CD4-positive, alpha-beta T cell (primary cell): Measurements from ENCODE around the gene IRF5. TPM values are rescaled to one million over a fixed set of nuclear protein-coding genes. Genes with fewer than 3 reads are reported as not detected.
A peak's percentile ranks its signal among the peaks of the same experiment; 100 is the strongest.

ENCODE experiments used
- ATAC-seq: fragments of 200-7000 bp; cut with Tn5 transposase; one replicate; pipeline ENCODE4 v1.10.0; 2022; ENCODE audit warnings: mild to moderate bottlenecking; ENCODE audit not compliant: poor library complexity
- CTCF ChIA-PET: fragments of 350-600 bp; sonication (Branson Sonifier 250); formaldehyde crosslinking; loops from one replicate; lab custom pipeline; 2021; ENCODE audit warnings: antibody characterized with exemption, inconsistent platforms; lab: Charles Lee
- POLR2A ChIA-PET: fragments of 350-600 bp; sonication (Branson Sonifier 250); formaldehyde crosslinking; loops from one replicate; lab custom pipeline; 2021; ENCODE audit warnings: antibody characterized with exemption, inconsistent platforms; lab: Charles Lee
- DNase-seq, 14 experiments: peaks; one replicate each; pipeline ENCODE4 v3.0.0-alpha.2; 2013 to 2020; ENCODE audit warnings: mixed read lengths in 2 of 14
- H3K27ac ChIP-seq, 2 donors: one replicate each; pipeline versions ENCODE4 v1.5.1 to v1.7.0; 2013; ENCODE audit warnings: low read length in 2 of 2, low read depth in 1 of 2, mild to moderate bottlenecking in 1 of 2
- H3K27me3 ChIP-seq, 2 experiments: 1 replicate in 1 of 2; 2 replicates in 1 of 2; pipeline versions ENCODE4 v1.6.1 to v1.7.0; 2013; ENCODE audit warnings: low read length in 2 of 2, control low read depth in 1 of 2, mild to moderate bottlenecking in 1 of 2, moderate library complexity in 1 of 2; ENCODE audit not compliant: insufficient read depth in 2 of 2, control insufficient read depth in 1 of 2
- H3K36me3 ChIP-seq: one replicate; pipeline ENCODE4 v1.6.1; 2013; ENCODE audit warnings: low read length, control low read depth; ENCODE audit not compliant: insufficient read depth
- H3K4me1 ChIP-seq: one replicate; pipeline ENCODE4 v1.6.1; 2013; ENCODE audit warnings: low read length, control low read depth; ENCODE audit not compliant: insufficient read depth
- H3K4me3 ChIP-seq: one replicate; pipeline ENCODE4 v1.5.1; 2013; ENCODE audit warnings: mild to moderate bottlenecking, low read length, moderate library complexity
- H3K9me3 ChIP-seq, 2 experiments: 1 replicate in 1 of 2; 2 replicates in 1 of 2; pipeline versions ENCODE4 v1.6.1 to v1.7.0; 2013; ENCODE audit warnings: low read length in 2 of 2, mild to moderate bottlenecking in 2 of 2, control low read depth in 1 of 2, moderate library complexity in 1 of 2; ENCODE audit not compliant: control insufficient read depth in 1 of 2, insufficient read depth in 1 of 2
- H3K27ac Mint-ChIP-seq: one replicate; pipeline ENCODE4 v1.8.0; 2020; ENCODE audit warnings: mixed read lengths
- H3K27me3 Mint-ChIP-seq: one replicate; pipeline ENCODE4 v1.8.0; 2021; ENCODE audit warnings: mixed read lengths
- H3K36me3 Mint-ChIP-seq: one replicate; pipeline ENCODE4 v1.8.0; 2021; ENCODE audit warnings: low read depth, mixed read lengths
- H3K4me1 Mint-ChIP-seq: one replicate; pipeline ENCODE4 v1.8.0; 2021; ENCODE audit warnings: low read depth, mixed read lengths
- H3K4me3 Mint-ChIP-seq: one replicate; pipeline ENCODE4 v1.8.0; 2020; ENCODE audit warnings: mild to moderate bottlenecking, mixed read lengths
- H3K9me3 Mint-ChIP-seq: one replicate; pipeline ENCODE4 v1.8.0; 2020; ENCODE audit warnings: mixed read lengths
- CTCF ChIP-seq: fragments of 200-600 bp; IDR thresholded peaks from one replicate; pipeline ENCODE4 v1.8.0; 2022; ENCODE audit warnings: antibody characterized with exemption, mild to moderate bottlenecking
- intact Hi-C, 2 experiments: fragments of 100-400 bp; cut with DNase I in 1 of 2; cut with micrococcal nuclease in 1 of 2; formaldehyde crosslinking; loops; one replicate each; pipeline versions ENCODE4 v1.15.1 to v1.9.0; 2023 to 2025; cut with DNase I, micrococcal nuclease
- total RNA-seq, 174 experiments: library from RNA in 2 of 174; stranded (reverse) in 2 of 174; gene quantifications; one replicate each; pipeline ENCODE4 v1.2.3 and lab custom pipeline; 2021 to 2026

Gene IRF5
- total RNA-seq, 2 experiments from 2014 or later: 1.7 to 1.8 TPM

DNA sequence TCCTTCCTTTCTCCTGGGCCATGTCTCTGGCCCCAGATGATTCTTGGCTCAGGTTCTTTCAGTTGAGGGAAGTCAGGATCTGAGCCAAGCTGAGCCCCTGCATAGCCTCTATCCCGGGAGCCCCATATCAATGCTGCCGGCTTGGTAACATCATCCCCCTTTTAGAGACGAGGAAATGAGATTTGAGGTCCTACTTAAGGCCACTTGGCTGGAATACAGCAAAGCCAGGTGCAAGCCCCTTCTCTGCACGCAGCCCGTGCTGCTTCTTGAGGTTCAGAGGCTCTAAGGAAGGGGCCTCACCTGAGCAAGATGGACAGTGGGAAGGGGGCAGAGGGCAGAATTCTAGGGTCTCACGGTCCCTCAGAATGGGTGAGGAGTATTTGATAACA, 2.4 kb upstream of the IRF5 start:
- no peak overlapping the region for H3K27ac ChIP-seq
- Mint-ChIP-seq H3K36me3 (no peaks in the 10 kb centered on the region), H3K4me3 (no peak overlapping the region), H3K4me1 (peaks cover 37% of the 10 kb centered on the region), H3K27ac (no peak overlapping the region), H3K27me3 (peaks cover 14% of the 10 kb centered on the region), H3K9me3 (no peaks in the 10 kb centered on the region)
- ChIA-PET POLR2A (no interaction called here), CTCF (no interaction called here)
- ATAC-seq: no peak
- no peak for TF ChIP-seq CTCF
- no peak overlapping the region for H3K4me3 ChIP-seq
- intact Hi-C loops: no loop called here
- H3K27me3 ChIP-seq: peaks cover 0 to 3% of the 10 kb centered on the region in 2 experiments
- peaks cover 54% of the 10 kb centered on the region for H3K4me1 ChIP-seq
- no peaks in the 10 kb centered on the region for H3K36me3 ChIP-seq
- H3K9me3 ChIP-seq: no peaks in the 10 kb centered on the region
- DNase-seq: no peak

- ATAC-seq: no peak
- no peak overlapping the region for H3K27ac Mint-ChIP-seq
- peaks cover 48% of the 10 kb centered on the region for H3K4me1 Mint-ChIP-seq
- H3K4me1 ChIP-seq: peaks cover 68% of the 10 kb centered on the region
- peaks cover 0 to 3% of the 10 kb centered on the region in 2 experiments for H3K27me3 ChIP-seq
- ChIA-PET POLR2A (no interaction called here), CTCF (no interaction called here)
- H3K36me3 ChIP-seq: no peaks in the 10 kb centered on the region
- H3K9me3 Mint-ChIP-seq: no peaks in the 10 kb centered on the region
- DNase-seq: no peak
- H3K4me3 Mint-ChIP-seq: peak overlapping the region; percentile 83
- intact Hi-C loops: no loop called here
- peaks cover 23% of the 10 kb centered on the region for H3K27me3 Mint-ChIP-seq
- no peak for TF ChIP-seq CTCF
- no peak overlapping the region for H3K27ac ChIP-seq
- no peak overlapping the region for H3K4me3 ChIP-seq
- H3K9me3 ChIP-seq: no peaks in the 10 kb centered on the region
- H3K36me3 Mint-ChIP-seq: no peaks in the 10 kb centered on the region
Measured at GRCh38 chr7:128936798-128937197, 929 bp upstream of the IRF5 start.

GRCh38 chr7:128937271-128937646, 468 bp upstream of the IRF5 start:
- no peak overlapping the region for H3K27ac Mint-ChIP-seq
- no peaks in the 10 kb centered on the region for H3K36me3 ChIP-seq
- DNase-seq: no peak
- H3K27me3 ChIP-seq: peaks cover 0 to 3% of the 10 kb centered on the region in 2 experiments
- ATAC-seq: no peak
- H3K36me3 Mint-ChIP-seq: no peaks in the 10 kb centered on the region
- H3K4me3 Mint-ChIP-seq: peak overlapping the region; percentile 83
- peak overlapping the region; percentile 47 for H3K4me3 ChIP-seq
- intact Hi-C loops: no loop called here
- CTCF ChIA-PET: no interaction called here
- H3K9me3 ChIP-seq: no peaks in the 10 kb centered on the region
- H3K4me1 Mint-ChIP-seq: peaks cover 48% of the 10 kb centered on the region
- no peaks in the 10 kb centered on the region for H3K9me3 Mint-ChIP-seq
- no peak for TF ChIP-seq CTCF
- peaks cover 23% of the 10 kb centered on the region for H3K27me3 Mint-ChIP-seq
- POLR2A ChIA-PET: no interaction called here
- no peak overlapping the region for H3K27ac ChIP-seq
- peaks cover 67% of the 10 kb centered on the region for H3K4me1 ChIP-seq
